Measurements from ENCODE around the gene INPPL1. TPM values are rescaled to one million over a fixed set of nuclear protein-coding genes. Genes with fewer than 3 reads are reported as not detected.

INPPL1 gene
- total RNA-seq, 8 experiments from 2014 or later = 16.6 to 161 (median 41.3) TPM

- Histone ChIP-seq H3K4me1 (replicated peaks in 1 of 2) (peaks cover 4 to 11% of the 10 kb centered on the region in 2 donors), H3K4me3 (no peak overlapping the region), H3K27ac (no peak overlapping the region)
- WGBS, 10 experiments = 72 to 100% (median 80%) methylated on average over 1 to 6 of the region's 7 CpGs; no CpG with 5 or more reads in 4 of the 10 experiments
- in situ Hi-C loops (cut with MboI; ENCODE audit: low pct_unique_long_range_greater_than_20kb in 2 of 9, low sequenced_read_pairs in 9 of 9, unreplicated experiment in 9 of 9) = no loop called here
- no peak for ATAC-seq (replicated peaks in 6 of 8)
These were observed 3.0 kb upstream of the INPPL1 start for GRCh38 chr11:72221386-72222075.

GRCh38 chr11:72222106-72222891 is 2.3 kb upstream of the INPPL1 start:
- H3K4me1 ChIP-seq (replicated peaks in 1 of 2) = peaks cover 4 to 14% of the 10 kb centered on the region in 2 donors
- in situ Hi-C loops (cut with MboI; ENCODE audit: low pct_unique_long_range_greater_than_20kb in 2 of 9, low sequenced_read_pairs in 9 of 9, unreplicated experiment in 9 of 9) = no loop called here
- peak overlapping the region; percentile 56 to 79 for H3K27ac ChIP-seq
- no peak for ATAC-seq (replicated peaks in 6 of 8)
- WGBS, 10 experiments = 42 to 100% (median 68%) methylated on average over 1 to 5 of the region's 6 CpGs
- H3K4me3 ChIP-seq = peak overlapping the region; percentile 55 to 85 (median 72)

GRCh38 chr11:72222907-72223614 is 1.5 kb upstream of the INPPL1 start:
- WGBS, 10 experiments = 0 to 7% (median 0%) methylated on average over 1 to 5 of the region's 47 CpGs; no CpG with 5 or more reads in 7 of the 10 experiments
- in situ Hi-C loops (cut with MboI; ENCODE audit: low pct_unique_long_range_greater_than_20kb in 2 of 9, low sequenced_read_pairs in 9 of 9, unreplicated experiment in 9 of 9) = no loop called here
- peak overlapping the region; percentile 55 to 85 (median 72) for H3K4me3 ChIP-seq
- peak overlapping the region; percentile 78 to 85 for H3K27ac ChIP-seq
- H3K4me1 ChIP-seq (replicated peaks in 1 of 2) = peaks cover 4 to 14% of the 10 kb centered on the region in 2 donors
- ATAC-seq (replicated peaks in 6 of 8) = peak; percentile 53 to 82 (median 74)

GRCh38 chr11:72223615-72224563 is 678 bp upstream of the INPPL1 start:
- H3K4me3 ChIP-seq = peak overlapping the region; percentile 55 to 85 (median 72)
- in situ Hi-C loops (cut with MboI; ENCODE audit: low pct_unique_long_range_greater_than_20kb in 2 of 9, low sequenced_read_pairs in 9 of 9, unreplicated experiment in 9 of 9) = no loop called here
- H3K27ac ChIP-seq = peak overlapping the region; percentile 78 to 85
- WGBS, 10 experiments = 0% methylated on average over 2 to 3 of the region's 84 CpGs; no CpG with 5 or more reads in 8 of the 10 experiments
- peaks cover 4 to 14% of the 10 kb centered on the region in 2 donors for H3K4me1 ChIP-seq (replicated peaks in 1 of 2)
- ATAC-seq (replicated peaks in 6 of 8) = peak; percentile 58 to 67 (median 62)

- peak in 1 of 8 experiments; percentile 2 for ATAC-seq (replicated peaks in 6 of 8)
- Histone ChIP-seq H3K27ac (no peak overlapping the region), H3K4me1 (replicated peaks in 1 of 2) (peaks cover 4 to 14% of the 10 kb centered on the region in 2 donors), H3K4me3 (peak overlapping the region; percentile 55 to 85 (median 72))
- in situ Hi-C loops (cut with MboI; ENCODE audit: low pct_unique_long_range_greater_than_20kb in 2 of 9, low sequenced_read_pairs in 9 of 9, unreplicated experiment in 9 of 9) = loop anchor here in 1 of 9 experiments (25.0 kb wide), 1 partner anchor 187 kb away; no protein-coding TSS in a partner anchor
- 0 to 17% (median 13%) methylated on average over 1 to 3 of the region's 11 CpGs; no CpG with 5 or more reads in 5 of the 10 experiments for WGBS, 10 experiments
These were observed 914 bp downstream of the INPPL1 start for GRCh38 chr11:72225411-72225951.

GRCh38 chr11:72226701-72227100 is 2.1 kb downstream of the INPPL1 start:
- no peak for ATAC-seq (replicated peaks in 6 of 8)
- WGBS, 10 experiments = 100% methylated on average over 1 of the region's 5 CpGs; no CpG with 5 or more reads in 9 of the 10 experiments
- Histone ChIP-seq H3K4me3 (no peak overlapping the region), H3K27ac (no peak overlapping the region), H3K4me1 (replicated peaks in 1 of 2) (peaks cover 4 to 14% of the 10 kb centered on the region in 2 donors)
- in situ Hi-C loops (cut with MboI; ENCODE audit: low pct_unique_long_range_greater_than_20kb in 2 of 9, low sequenced_read_pairs in 9 of 9, unreplicated experiment in 9 of 9) = loop anchor here in 1 of 9 experiments (25.0 kb wide), 1 partner anchor 186 kb away; no protein-coding TSS in a partner anchor

GRCh38 chr11:72227316-72228228 is 3.0 kb downstream of the INPPL1 start:
- ATAC-seq (replicated peaks in 6 of 8) = peak in 1 of 8 experiments; percentile 13
- no peak overlapping the region for H3K4me3 ChIP-seq
- in situ Hi-C loops (cut with MboI; ENCODE audit: low pct_unique_long_range_greater_than_20kb in 2 of 9, low sequenced_read_pairs in 9 of 9, unreplicated experiment in 9 of 9) = loop anchor here in 1 of 9 experiments (25.0 kb wide), 1 partner anchor 185 kb away; no protein-coding TSS in a partner anchor

GRCh38 chr11:72228229-72228843 is 3.8 kb downstream of the INPPL1 start:
- in situ Hi-C loops (cut with MboI; ENCODE audit: low pct_unique_long_range_greater_than_20kb in 2 of 9, low sequenced_read_pairs in 9 of 9, unreplicated experiment in 9 of 9) = loop anchor here in 1 of 9 experiments (25.0 kb wide), 1 partner anchor 184 kb away; no protein-coding TSS in a partner anchor
- Histone ChIP-seq H3K27ac (no peak overlapping the region), H3K4me1 (replicated peaks in 1 of 2) (peaks cover 0 to 7% of the 10 kb centered on the region in 2 donors), H3K4me3 (no peak overlapping the region)
- WGBS, 10 experiments = no CpG with 5 or more reads among the region's 16 CpGs
- ATAC-seq (replicated peaks in 6 of 8) = peak in 1 of 8 experiments; percentile 10

More at GRCh38 chr11:72227316-72228228, 3.0 kb downstream of the INPPL1 start:
- Histone ChIP-seq H3K4me1 (replicated peaks in 1 of 2) (peaks cover 0 to 9% of the 10 kb centered on the region in 2 donors), H3K27ac (no peak overlapping the region)
- WGBS, 10 experiments = 67 to 100% (median 83%) methylated on average over 1 to 3 of the region's 14 CpGs; no CpG with 5 or more reads in 6 of the 10 experiments

- peaks cover 0 to 7% of the 10 kb centered on the region in 2 donors for H3K4me1 ChIP-seq (replicated peaks in 1 of 2)
- WGBS, 10 experiments = 96% methylated on average over 4 of the region's 7 CpGs; no CpG with 5 or more reads in 9 of the 10 experiments
- H3K4me3 ChIP-seq = no peak overlapping the region
- ATAC-seq (replicated peaks in 6 of 8) = no peak
- in situ Hi-C loops (cut with MboI; ENCODE audit: low pct_unique_long_range_greater_than_20kb in 2 of 9, low sequenced_read_pairs in 9 of 9, unreplicated experiment in 9 of 9) = loop anchor here in 1 of 9 experiments (25.0 kb wide), 1 partner anchor 183 kb away; no protein-coding TSS in a partner anchor
- no peak overlapping the region for H3K27ac ChIP-seq
These were observed 4.3 kb downstream of the INPPL1 start for GRCh38 chr11:72228844-72229231.

GRCh38 chr11:72229336-72229924 is 4.9 kb downstream of the INPPL1 start:
- H3K27ac ChIP-seq = no peak overlapping the region

More at GRCh38 chr11:72229336-72229924, 4.9 kb downstream of the INPPL1 start:
- in situ Hi-C loops (cut with MboI; ENCODE audit: low pct_unique_long_range_greater_than_20kb in 2 of 9, low sequenced_read_pairs in 9 of 9, unreplicated experiment in 9 of 9) = loop anchor here in 1 of 9 experiments (25.0 kb wide), 1 partner anchor 183 kb away; no protein-coding TSS in a partner anchor
- WGBS, 10 experiments = 83 to 100% (median 95%) methylated on average over 1 to 6 of the region's 8 CpGs; no CpG with 5 or more reads in 5 of the 10 experiments
- H3K4me1 ChIP-seq (replicated peaks in 1 of 2) = peaks cover 0 to 7% of the 10 kb centered on the region in 2 donors
- H3K4me3 ChIP-seq = no peak overlapping the region
- ATAC-seq (replicated peaks in 6 of 8) = no peak

Data from motor neuron (in vitro differentiated cells).